ENCODE results near the gene ANO8. TPM values are rescaled to one million over a fixed set of nuclear protein-coding genes. Genes with fewer than 3 reads are reported as not detected.

The ANO8 gene
- total and polyA plus RNA-seq, 2 donors from 2014 or later, result 3.0 to 12.1 TPM

- Histone ChIP-seq H3K9ac (ENCODE audit: low read length in 3 of 3) (no peak overlapping the region), H3K36me3 (ENCODE audit: control insufficient read depth in 2 of 3, insufficient read depth in 3 of 3, low read length in 3 of 3) (no peaks in the 10 kb centered on the region), H3K27ac (ENCODE audit: low read depth in 2 of 2, low read length in 2 of 2) (no peak overlapping the region), H3K27me3 (ENCODE audit: control insufficient read depth, insufficient read depth, low read length) (no peaks in the 10 kb centered on the region), H3K4me3 (ENCODE audit: low read length in 3 of 3) (no peak overlapping the region), H3K4me1 (ENCODE audit: control insufficient read depth in 2 of 3, insufficient read depth in 2 of 3, low read depth in 1 of 3, low read length in 3 of 3) (no peaks in the 10 kb centered on the region), H3K9me3 (ENCODE audit: control insufficient read depth in 2 of 3, insufficient read depth in 1 of 3, low read length in 3 of 3) (no peaks in the 10 kb centered on the region)
- DNase-seq (no peak), FAIRE-seq (no peak)
- intact Hi-C loops (cut with DNase I), result no loop called here
- TF ChIP-seq, protein P1, sequence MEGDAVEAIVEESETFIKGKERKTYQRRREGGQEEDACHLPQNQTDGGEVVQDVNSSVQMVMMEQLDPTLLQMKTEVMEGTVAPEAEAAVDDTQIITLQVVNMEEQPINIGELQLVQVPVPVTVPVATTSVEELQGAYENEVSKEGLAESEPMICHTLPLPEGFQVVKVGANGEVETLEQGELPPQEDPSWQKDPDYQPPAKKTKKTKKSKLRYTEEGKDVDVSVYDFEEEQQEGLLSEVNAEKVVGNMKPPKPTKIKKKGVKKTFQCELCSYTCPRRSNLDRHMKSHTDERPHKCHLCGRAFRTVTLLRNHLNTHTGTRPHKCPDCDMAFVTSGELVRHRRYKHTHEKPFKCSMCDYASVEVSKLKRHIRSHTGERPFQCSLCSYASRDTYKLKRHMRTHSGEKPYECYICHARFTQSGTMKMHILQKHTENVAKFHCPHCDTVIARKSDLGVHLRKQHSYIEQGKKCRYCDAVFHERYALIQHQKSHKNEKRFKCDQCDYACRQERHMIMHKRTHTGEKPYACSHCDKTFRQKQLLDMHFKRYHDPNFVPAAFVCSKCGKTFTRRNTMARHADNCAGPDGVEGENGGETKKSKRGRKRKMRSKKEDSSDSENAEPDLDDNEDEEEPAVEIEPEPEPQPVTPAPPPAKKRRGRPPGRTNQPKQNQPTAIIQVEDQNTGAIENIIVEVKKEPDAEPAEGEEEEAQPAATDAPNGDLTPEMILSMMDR (IDR thresholded peaks at IDR 0.05; ENCODE audit: borderline replicate concordance, extremely low read depth, insufficient read depth), result no peak
Measured at GRCh38 chr19:17378271-17378670, 43.6 kb upstream of the ANO8 start.

DNA sequence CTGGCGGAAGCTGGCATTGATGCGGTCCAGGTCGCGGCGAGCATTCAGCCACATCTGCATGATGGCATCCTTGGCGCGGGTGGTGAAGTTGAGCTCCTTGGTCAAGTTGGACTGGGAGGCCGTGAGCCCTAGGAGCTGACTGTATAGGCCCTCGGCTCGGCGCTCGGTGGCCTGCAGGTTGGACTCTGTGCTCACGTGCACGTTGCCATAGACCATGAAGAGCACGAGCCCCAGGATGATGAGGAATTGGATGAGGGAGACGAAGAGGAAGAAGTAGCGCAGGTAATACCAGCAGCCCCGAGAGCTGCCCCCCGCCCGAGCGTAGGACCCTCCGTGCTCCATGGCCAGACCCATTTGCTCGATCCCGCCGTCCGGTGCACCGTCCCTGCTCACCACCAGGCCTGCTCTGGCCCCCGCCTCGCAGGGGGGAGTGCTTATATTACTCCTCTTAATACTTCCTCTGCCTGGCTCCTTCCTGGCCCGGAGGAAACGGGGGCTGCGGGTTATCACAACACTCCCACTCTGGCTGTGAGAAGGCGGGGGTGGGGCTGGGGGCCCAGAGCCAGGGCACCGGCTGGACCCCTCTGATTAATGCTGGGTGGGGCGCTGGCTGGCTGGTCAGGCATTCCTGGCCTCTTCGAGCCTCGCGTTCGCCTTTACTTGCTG lies 42.4 kb upstream of the ANO8 start, which contains the start of gene PLVAP:
TSS of gene PLVAP (minus strand) at position 408 of the 666 bp plus-strand sequence. CDS start at position 354, 54 bp downstream.
- peak; percentile 75 to 85 (median 84) for DNase-seq
- Histone ChIP-seq H3K9ac (ENCODE audit: low read length in 3 of 3) (no peak within 1 kb of the TSS), H3K4me3 (ENCODE audit: low read length in 3 of 3) (peak within 1 kb of the TSS; percentile 9 to 32 (median 29)), H3K4me1 (ENCODE audit: control insufficient read depth in 2 of 3, insufficient read depth in 2 of 3, low read depth in 1 of 3, low read length in 3 of 3) (no peaks in the 10 kb centered on the region), H3K9me3 (ENCODE audit: control insufficient read depth in 2 of 3, insufficient read depth in 1 of 3, low read length in 3 of 3) (no peaks in the 10 kb centered on the region), H3K36me3 (ENCODE audit: control insufficient read depth in 2 of 3, insufficient read depth in 3 of 3, low read length in 3 of 3) (no peaks in the 10 kb centered on the region), H3K27ac (ENCODE audit: low read depth in 2 of 2, low read length in 2 of 2) (no peak within 1 kb of the TSS), H3K27me3 (ENCODE audit: control insufficient read depth, insufficient read depth, low read length) (no peaks in the 10 kb centered on the region)
- TF ChIP-seq, protein P1 (IDR thresholded peaks at IDR 0.05; ENCODE audit: borderline replicate concordance, extremely low read depth, insufficient read depth), result no peak
- intact Hi-C loops (cut with DNase I), result no loop called here
- FAIRE-seq, result no peak

DNA sequence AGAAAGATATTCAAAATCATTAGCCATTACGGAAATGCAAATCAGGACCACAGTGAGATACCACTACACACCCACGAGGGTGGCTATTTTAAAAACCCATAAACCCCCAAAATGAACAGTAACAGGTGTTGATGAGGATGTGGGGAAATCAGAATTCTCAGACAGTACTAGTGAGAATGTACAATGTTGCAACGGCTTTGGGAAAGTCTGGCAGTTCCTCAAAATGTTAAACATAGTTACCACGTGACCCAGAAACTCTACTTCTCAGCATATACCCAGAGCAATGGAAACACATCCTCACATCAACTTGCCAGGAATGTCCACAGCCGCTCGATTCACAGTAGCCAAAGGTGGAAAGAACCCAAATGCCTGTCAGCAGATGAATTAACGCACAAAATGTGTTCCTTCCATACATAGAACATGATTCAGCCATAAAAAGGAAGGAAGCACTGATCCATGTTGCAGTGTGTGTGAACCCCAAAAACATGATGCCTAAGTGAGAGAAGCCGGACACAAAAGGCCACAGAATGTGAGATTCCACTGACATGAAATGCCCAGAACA lies 35.5 kb upstream of the ANO8 start:
- no peak overlapping the region for H3K4me3 ChIP-seq (ENCODE audit: low read length in 3 of 3)
- H3K27ac ChIP-seq (ENCODE audit: low read depth in 2 of 2, low read length in 2 of 2), result no peak overlapping the region
- H3K9ac ChIP-seq (ENCODE audit: low read length in 3 of 3), result no peak overlapping the region
- no peaks in the 10 kb centered on the region for H3K4me1 ChIP-seq (ENCODE audit: control insufficient read depth in 2 of 3, insufficient read depth in 2 of 3, low read depth in 1 of 3, low read length in 3 of 3)
- TF ChIP-seq, protein P1 (IDR thresholded peaks at IDR 0.05; ENCODE audit: borderline replicate concordance, extremely low read depth, insufficient read depth), result no peak
- intact Hi-C loops (cut with DNase I), result no loop called here
- H3K9me3 ChIP-seq (ENCODE audit: control insufficient read depth in 2 of 3, insufficient read depth in 1 of 3, low read length in 3 of 3), result no peaks in the 10 kb centered on the region
- H3K27me3 ChIP-seq (ENCODE audit: control insufficient read depth, insufficient read depth, low read length), result no peaks in the 10 kb centered on the region
- DNase-seq (no peak), FAIRE-seq (no peak)
- no peaks in the 10 kb centered on the region for H3K36me3 ChIP-seq (ENCODE audit: control insufficient read depth in 2 of 3, insufficient read depth in 3 of 3, low read length in 3 of 3)
